ENCODE data around the gene FLT3.

GRCh38 chr13:28136916-28137315, 36.5 kb upstream of the FLT3 start:
- TF ChIP-seq CTCF (conservative IDR thresholded peaks at IDR 0.05) (no peak), ZFX (IDR thresholded peaks at IDR 0.05) (no peak)

All from C4-2B (cell line).